Endothelial cell of umbilical vein (primary cell): ENCODE measurements around the gene DPF3. TPM values are rescaled to one million over a fixed set of nuclear protein-coding genes. Genes with fewer than 3 reads are reported as not detected.

Experiments used
- BruUV-seq: library from RNA; stranded (reverse); fragments of 400-500 nt; replicated peaks from 2 replicates; lab custom pipeline; 2021; lab: Mats Ljungman, UMichigan
- CTCF ChIA-PET: fragments of 300-600, 350-600 bp; sonication (Branson Sonifier 250); formaldehyde crosslinking; loops from one replicate; lab custom pipeline; 2021; ENCODE audit warnings: antibody characterized with exemption, inconsistent platforms; lab: Charles Lee
- POLR2A ChIA-PET: fragments of 300-600, 350-600 bp; sonication (Branson Sonifier 250); formaldehyde crosslinking; loops from one replicate; lab custom pipeline; 2021; ENCODE audit warnings: antibody characterized with exemption, inconsistent platforms; lab: Charles Lee
- DNase-seq: peaks from one replicate; pipeline ENCODE4 v3.0.0-alpha.2; 2011; ENCODE audit warnings: low read depth, low spot score
- FAIRE-seq: peaks from 2 replicates; lab custom pipeline; 2011; peaks lifted over from hg19 to GRCh38; lab: Jason Lieb, UNC
- H2AFZ ChIP-seq: 2 replicates; pipeline ENCODE4 v1.6.0; 2012; ENCODE audit warnings: low read depth, low read length, control low read depth, inconsistent platforms
- H3K27ac ChIP-seq: 2 replicates; pipeline ENCODE4 v1.5.1; 2011; ENCODE audit warnings: low read depth, mild to moderate bottlenecking, control low read depth, low read length, moderate library complexity; ENCODE audit not compliant: insufficient read depth
- H3K27me3 ChIP-seq, 2 experiments: 2 replicates each; pipeline versions ENCODE4 v1.6.0 to v1.6.1; 2011; ENCODE audit warnings: low read length in 2 of 2, mixed read lengths in 1 of 2; ENCODE audit not compliant: control insufficient read depth in 2 of 2, insufficient read depth in 2 of 2
- H3K36me3 ChIP-seq, 2 experiments: 2 replicates in 1 of 2; 3 replicates in 1 of 2; pipeline ENCODE4 v1.5.1; 2011; ENCODE audit warnings: low read length in 2 of 2, mild to moderate bottlenecking in 1 of 2, moderate library complexity in 1 of 2; ENCODE audit not compliant: control insufficient read depth in 2 of 2, insufficient read depth in 2 of 2; ENCODE audit errors: extremely low read depth in 1 of 2
- H3K4me1 ChIP-seq: 3 replicates; pipeline ENCODE4 v1.5.1; 2011; ENCODE audit warnings: mild to moderate bottlenecking, low read length; ENCODE audit not compliant: control insufficient read depth, insufficient read depth; ENCODE audit errors: extremely low read depth
- H3K4me2 ChIP-seq: 2 replicates; pipeline ENCODE4 v1.6.1; 2011; ENCODE audit warnings: low read length, control low read depth, mixed read lengths; ENCODE audit not compliant: insufficient read depth
- H3K4me3 ChIP-seq, 3 experiments: fragments of 200-600 bp in 1 of 3; sonication (generic), shearing (Covaris generic) in 1 of 3; replicated peaks in 1 of 3; 2 replicates each; pipeline ENCODE4 v1.5.1; 2011 to 2016; ENCODE audit warnings: control low read depth in 3 of 3, low read length in 3 of 3, mild to moderate bottlenecking in 2 of 3, inconsistent platforms in 1 of 3, low read depth in 1 of 3, moderate library complexity in 1 of 3; ENCODE audit not compliant: insufficient read depth in 1 of 3
- H3K79me2 ChIP-seq: 2 replicates; pipeline ENCODE4 v1.6.0; 2012; ENCODE audit warnings: low read length, inconsistent platforms; ENCODE audit not compliant: control insufficient read depth, insufficient read depth
- H3K9ac ChIP-seq: replicated peaks from 2 replicates; pipeline ENCODE3; 2011; ENCODE audit warnings: low read length, control low read depth; ENCODE audit not compliant: insufficient read depth; ENCODE audit errors: extremely low read depth
- H3K9me1 ChIP-seq: replicated peaks from 3 replicates; pipeline ENCODE4 v1.6.0; 2011; ENCODE audit warnings: mild to moderate bottlenecking, low read length; ENCODE audit not compliant: control insufficient read depth, insufficient read depth; ENCODE audit errors: extremely low read depth
- H3K9me3 ChIP-seq: replicated peaks from 2 replicates; pipeline ENCODE4 v1.5.1; 2012; ENCODE audit warnings: low read length, inconsistent platforms; ENCODE audit not compliant: control insufficient read depth, insufficient read depth
- H4K20me1 ChIP-seq: replicated peaks from 2 replicates; pipeline ENCODE3; 2011; ENCODE audit warnings: mild to moderate bottlenecking, low read length; ENCODE audit not compliant: control insufficient read depth, insufficient read depth; ENCODE audit errors: extremely low read depth
- CTCF ChIP-seq, 2 donors: IDR thresholded peaks; 1 replicate in 1 of 2; 2 replicates in 1 of 2; pipeline ENCODE4 v1.5.1; 2011; ENCODE audit warnings: low read length in 2 of 2, mild to moderate bottlenecking in 2 of 2, moderate library complexity in 2 of 2, control low read depth in 1 of 2, inconsistent platforms in 1 of 2, low read depth in 1 of 2; ENCODE audit not compliant: insufficient read depth in 1 of 2; ENCODE audit errors: extremely low read depth in 1 of 2
- EZH2 ChIP-seq: IDR thresholded peaks from 2 replicates; pipeline ENCODE4 v1.6.1; 2012; ENCODE audit warnings: borderline replicate concordance, low read depth, mild to moderate bottlenecking, moderate library complexity, low read length, inconsistent platforms; ENCODE audit not compliant: severe bottlenecking
- MAX ChIP-seq: IDR thresholded peaks from 2 replicates; pipeline ENCODE4 v1.6.1; 2011; ENCODE audit not compliant: insufficient read depth, insufficient read length
- MYC ChIP-seq: IDR thresholded peaks from one replicate; pipeline ENCODE4 v1.6.1; 2011; ENCODE audit warnings: mild to moderate bottlenecking, low read depth, low read length
- dilution Hi-C: fragments of 300-500 bp; cut with MboI; formaldehyde crosslinking; loops from one replicate; pipeline ENCODE4 v1.15.0; 2019; ENCODE audit warnings: low sequenced_read_pairs; ENCODE audit not compliant: extremely low pct_ligation_motif_present
- intact Hi-C: fragments of 100-400 bp; cut with micrococcal nuclease; formaldehyde crosslinking; loops from one replicate; pipeline ENCODE4 v1.10.0; 2022
- polyA plus RNA-seq, 4 experiments: library from polyadenylated mRNA; depleted of rRNA in 3 of 4; stranded (reverse) in 3 of 4; unstranded in 1 of 4; fragments of >200 nt; gene quantifications; 2 replicates each; pipeline versions ENCODE4 v1.2.1 to v1.2.3, GENCODE V29; 2011 to 2012; ENCODE audit warnings: missing spikeins in 1 of 4
- total RNA-seq: library from RNA; stranded (reverse); gene quantifications from 2 replicates; pipeline ENCODE4 v1.2.3, GENCODE V29; 2021

The DPF3 gene
- total and polyA plus RNA-seq, 2 donors (not counting 3 experiments of a cell fraction or from before 2014, with no cell fraction given), result 2.4 to 3.5 TPM

GRCh38 chr14:72920008-72920407, 26.1 kb upstream of the DPF3 start:
- dilution Hi-C loops (no loop called here), intact Hi-C loops (no loop called here)
- Histone ChIP-seq H3K79me2 (no peaks in the 10 kb centered on the region), H3K9ac (no peak overlapping the region), H3K4me1 (no peaks in the 10 kb centered on the region), H3K27me3 (peaks cover 30 to 39% of the 10 kb centered on the region in 2 experiments), H2AFZ (no peak overlapping the region), H3K4me2 (no peak overlapping the region), H3K36me3 (no peaks in the 10 kb centered on the region), H3K9me1 (no peaks in the 10 kb centered on the region), H4K20me1 (no peaks in the 10 kb centered on the region), H3K9me3 (no peaks in the 10 kb centered on the region), H3K4me3 (no peak overlapping the region), H3K27ac (no peak overlapping the region)
- POLR2A ChIA-PET, result no interaction called here
- TF ChIP-seq MYC (no peak), CTCF (IDR thresholded peaks at IDR 0.05; ENCODE audit: extremely low read depth in 1 of 2, insufficient read depth in 1 of 2, low read depth in 1 of 2, low read length in 2 of 2) (peak in 1 of 2 donors; percentile 12), MAX (no peak)
- DNase-seq (no peak), FAIRE-seq (no peak)
- CTCF ChIA-PET, result interaction anchor here (1.2 to 2.6 kb wide), 5 partner anchors 15 to 406 kb away, joined by 3 to 10 read pairs (median 7); no protein-coding TSS in a partner anchor
- no TSS peak for BruUV-seq

- H3K9me1 ChIP-seq, result no peaks in the 10 kb centered on the region
- no peaks in the 10 kb centered on the region for H3K4me1 ChIP-seq
- H3K27me3 ChIP-seq, result peaks cover 30 to 47% of the 10 kb centered on the region in 2 experiments
- no TSS peak for BruUV-seq
- no peaks in the 10 kb centered on the region for H3K79me2 ChIP-seq
- ChIA-PET CTCF (interaction anchor here (1.2 to 2.1 kb wide), 6 partner anchors 9 to 405 kb away, joined by 3 to 14 read pairs (median 4); no protein-coding TSS in a partner anchor), POLR2A (no interaction called here)
- H3K9me3 ChIP-seq, result no peaks in the 10 kb centered on the region
- DNase-seq (no peak), FAIRE-seq (no peak)
- no peaks in the 10 kb centered on the region for H4K20me1 ChIP-seq
- intact Hi-C loops, result no loop called here
- H3K36me3 ChIP-seq, result no peaks in the 10 kb centered on the region
- no peak overlapping the region for H3K9ac ChIP-seq
- TF ChIP-seq MYC (no peak), EZH2 (peak; percentile 31)
- no peak overlapping the region for H2AFZ ChIP-seq
- H3K27ac ChIP-seq, result no peak overlapping the region
- dilution Hi-C loops, result no loop called here
- H3K4me2 ChIP-seq, result no peak overlapping the region
- H3K4me3 ChIP-seq, result no peak overlapping the region
Observed at GRCh38 chr14:72917094-72917802, 23.3 kb upstream of the DPF3 start.
